Astrocyte of the spinal cord (primary cell): Measurements from ENCODE around the gene PERM1.
A peak's percentile ranks its signal among the peaks of the same experiment; 100 is the strongest.
"Not testable (repeated sequence)": the region's sequence is repeated elsewhere in the genome, so short reads cannot be mapped to it uniquely, and the experiment has no call there.

ENCODE experiments used
- DNase-seq: peaks from one replicate; pipeline ENCODE4 v3.0.0; 2011; ENCODE audit warnings: low read depth, low spot score
- H3K4me3 ChIP-seq: 2 replicates; pipeline ENCODE4 v1.5.1; 2011; ENCODE audit warnings: low read depth, mild to moderate bottlenecking, low read length, moderate library complexity
- CTCF ChIP-seq: IDR thresholded peaks from 2 replicates; pipeline ENCODE4 v1.5.1; 2012; ENCODE audit warnings: low read depth, mild to moderate bottlenecking, low read length, inconsistent platforms
- in situ Hi-C: cut with HindIII; loops from 2 replicates; pipeline ENCODE4 v1.10.0; 2017; ENCODE audit warnings: low sequenced_read_pairs

Gene PERM1, protein sequence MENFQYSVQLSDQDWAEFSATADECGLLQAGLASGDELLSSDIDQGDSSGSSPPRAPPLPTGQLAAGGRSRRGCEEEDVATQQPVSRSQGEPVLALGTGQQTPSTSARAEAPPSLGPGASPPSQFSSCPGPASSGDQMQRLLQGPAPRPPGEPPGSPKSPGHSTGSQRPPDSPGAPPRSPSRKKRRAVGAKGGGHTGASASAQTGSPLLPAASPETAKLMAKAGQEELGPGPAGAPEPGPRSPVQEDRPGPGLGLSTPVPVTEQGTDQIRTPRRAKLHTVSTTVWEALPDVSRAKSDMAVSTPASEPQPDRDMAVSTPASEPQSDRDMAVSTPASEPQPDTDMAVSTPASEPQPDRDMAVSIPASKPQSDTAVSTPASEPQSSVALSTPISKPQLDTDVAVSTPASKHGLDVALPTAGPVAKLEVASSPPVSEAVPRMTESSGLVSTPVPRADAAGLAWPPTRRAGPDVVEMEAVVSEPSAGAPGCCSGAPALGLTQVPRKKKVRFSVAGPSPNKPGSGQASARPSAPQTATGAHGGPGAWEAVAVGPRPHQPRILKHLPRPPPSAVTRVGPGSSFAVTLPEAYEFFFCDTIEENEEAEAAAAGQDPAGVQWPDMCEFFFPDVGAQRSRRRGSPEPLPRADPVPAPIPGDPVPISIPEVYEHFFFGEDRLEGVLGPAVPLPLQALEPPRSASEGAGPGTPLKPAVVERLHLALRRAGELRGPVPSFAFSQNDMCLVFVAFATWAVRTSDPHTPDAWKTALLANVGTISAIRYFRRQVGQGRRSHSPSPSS

GRCh38 chr1:981955-982558, at the start of gene PERM1:
Gene PERM1 (minus strand): TSS chr1:982093. CDS start chr1:981029, 1,064 bp downstream.
- no peak within 1 kb of the TSS for H3K4me3 ChIP-seq
- no peak for DNase-seq
- in situ Hi-C loops, result no loop called here
- TF ChIP-seq CTCF, result no peak

DNA sequence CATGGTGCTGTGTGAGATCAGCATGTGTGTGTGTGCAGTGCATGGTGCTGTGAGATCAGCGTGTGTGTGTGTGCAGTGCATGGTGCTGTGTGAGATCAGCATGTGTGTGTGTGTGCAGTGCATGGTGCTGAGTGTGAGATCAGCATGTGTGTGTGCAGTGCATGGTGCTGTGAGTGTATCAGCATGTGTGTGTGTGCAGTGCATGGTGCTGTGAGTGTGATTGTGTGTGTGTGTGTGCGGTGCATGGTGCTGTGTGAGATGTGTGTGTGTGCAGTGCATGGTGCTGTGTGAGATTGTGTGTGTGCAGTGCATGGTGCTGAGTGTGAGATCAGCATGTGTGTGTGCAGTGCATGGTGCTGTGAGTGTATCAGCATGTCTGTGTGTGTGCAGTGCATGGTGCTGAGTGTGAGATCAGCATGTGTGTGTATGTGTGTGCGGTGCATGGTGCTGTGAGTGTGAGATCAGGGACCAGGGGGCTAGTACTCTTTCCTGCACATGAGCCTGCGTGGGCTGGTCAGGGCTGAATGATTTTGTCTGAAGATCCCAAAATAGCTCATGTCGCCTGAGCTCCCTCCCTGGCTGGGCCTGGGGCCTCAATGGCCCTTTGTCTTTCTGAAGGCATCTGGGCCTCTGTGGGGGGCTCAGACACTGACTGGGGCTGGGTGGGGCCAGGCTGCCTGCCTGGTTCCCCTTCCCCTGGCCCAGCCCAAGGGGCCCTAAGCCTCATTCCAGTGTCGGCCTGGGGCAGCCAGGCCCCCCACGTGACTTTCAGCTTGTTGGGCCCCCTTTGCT, 49.2 kb upstream of the PERM1 start:
- in situ Hi-C loops, DNase-seq, H3K4me3 ChIP-seq: not testable (repeated sequence)

- no peak overlapping the region for H3K4me3 ChIP-seq
- no peak for DNase-seq
- no peak for TF ChIP-seq CTCF
- in situ Hi-C loops, result no loop called here
These were observed 45.9 kb upstream of the PERM1 start for GRCh38 chr1:1027791-1028190.

GRCh38 chr1:1026599-1027413, 44.9 kb upstream of the PERM1 start:
- peak; percentile 9 for DNase-seq
- no peak for TF ChIP-seq CTCF
- no peak overlapping the region for H3K4me3 ChIP-seq
- in situ Hi-C loops, result no loop called here

DNA sequence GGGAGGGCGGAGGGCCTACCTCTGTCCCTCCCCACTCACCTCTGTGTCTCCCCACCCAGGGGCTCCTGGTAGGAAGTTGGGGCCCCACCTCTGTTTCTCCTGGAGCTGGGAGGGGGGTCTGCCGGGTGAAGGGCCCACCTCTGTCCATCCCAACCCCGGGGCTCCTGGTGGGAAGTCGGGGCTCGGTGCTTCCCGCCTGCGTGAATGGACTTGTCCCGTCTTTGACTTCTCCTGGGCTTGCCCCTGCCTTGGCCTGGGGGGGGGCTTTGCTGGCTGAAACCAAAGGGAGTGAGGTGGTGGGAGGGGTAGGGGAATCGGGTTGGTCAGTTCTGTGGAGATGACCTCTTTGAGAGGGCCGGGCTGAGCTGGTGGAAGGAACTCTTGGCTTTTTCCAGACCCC, 43.8 kb upstream of the PERM1 start:
- in situ Hi-C loops, result no loop called here
- TF ChIP-seq CTCF, result no peak
- H3K4me3 ChIP-seq, result no peak overlapping the region
- DNase-seq, result no peak
